Measurements from ENCODE around the gene TUBE1.

- no peak for TF ChIP-seq CTCF (IDR thresholded peaks at IDR 0.05; ENCODE audit: borderline replicate concordance, extremely low read depth, low read length, poor library complexity, severe bottlenecking)
- no peak for TF ChIP-seq EZH2 (IDR thresholded peaks at IDR 0.05; ENCODE audit: borderline replicate concordance, low read depth, low read length, severe bottlenecking)
These were observed 36.7 kb upstream of the TUBE1 start for GRCh38 chr6:112123982-112124381.
